H9 (cell line): Measurements from ENCODE around the gene OCIAD1. TPM values are rescaled to one million over a fixed set of nuclear protein-coding genes. Genes with fewer than 3 reads are reported as not detected.

Experiments
- DNase-seq: peaks from one replicate; pipeline ENCODE4 v3.0.0-alpha.2; 2017
- H2AFZ ChIP-seq: one replicate; pipeline ENCODE4 v1.6.1; 2013; ENCODE audit warnings: mild to moderate bottlenecking, low read length, control low read depth, moderate library complexity
- H2AK5ac ChIP-seq: 2 replicates; pipeline ENCODE4 v1.6.1; 2013; ENCODE audit warnings: low read length, control low read depth, mixed read lengths; ENCODE audit not compliant: insufficient read length
- H2BK120ac ChIP-seq: one replicate; pipeline ENCODE4 v1.6.1; 2013; ENCODE audit warnings: low read depth, mild to moderate bottlenecking, low read length, control low read depth, inconsistent platforms; ENCODE audit not compliant: poor library complexity, severe bottlenecking
- H2BK12ac ChIP-seq: 2 replicates; pipeline ENCODE4 v1.6.1; 2013; ENCODE audit warnings: low read length, control low read depth, mixed read lengths, low read depth; ENCODE audit not compliant: insufficient read length
- H2BK15ac ChIP-seq: 2 replicates; pipeline ENCODE4 v1.6.1; 2013; ENCODE audit warnings: low read depth, low read length, control low read depth
- H2BK20ac ChIP-seq: one replicate; pipeline ENCODE4 v1.6.1; 2013; ENCODE audit warnings: low read depth, mild to moderate bottlenecking, low read length, control low read depth, inconsistent platforms; ENCODE audit not compliant: poor library complexity, severe bottlenecking
- H2BK5ac ChIP-seq: 2 replicates; pipeline ENCODE4 v1.6.1; 2013; ENCODE audit warnings: low read length, control low read depth, mixed read lengths; ENCODE audit not compliant: insufficient read length
- H3K14ac ChIP-seq: 2 replicates; pipeline ENCODE4 v1.6.1; 2013; ENCODE audit warnings: low read length, control low read depth; ENCODE audit not compliant: insufficient read depth
- H3K18ac ChIP-seq: 2 replicates; pipeline ENCODE4 v1.6.1; 2013; ENCODE audit warnings: low read depth, mild to moderate bottlenecking, mixed read lengths, low read length, control low read depth; ENCODE audit not compliant: insufficient read length
- H3K23ac ChIP-seq: 2 replicates; pipeline ENCODE4 v1.6.1; 2013; ENCODE audit warnings: low read length, control low read depth, mixed read lengths, low read depth; ENCODE audit not compliant: insufficient read length
- H3K23me2 ChIP-seq: 2 replicates; pipeline ENCODE4 v1.6.1; 2013; ENCODE audit warnings: low read depth, mild to moderate bottlenecking, mixed read lengths, low read length, control low read depth; ENCODE audit not compliant: insufficient read length, poor library complexity, severe bottlenecking
- H3K27ac ChIP-seq: 2 replicates; pipeline ENCODE4 v1.5.1; 2013; ENCODE audit warnings: low read length, control low read depth, mixed read lengths, low read depth; ENCODE audit not compliant: insufficient read length
- H3K27me3 ChIP-seq: 2 replicates; pipeline ENCODE4 v1.6.1; 2013; ENCODE audit warnings: low read length, control low read depth, inconsistent platforms; ENCODE audit not compliant: insufficient read depth
- H3K4ac ChIP-seq: 2 replicates; pipeline ENCODE4 v1.6.1; 2013; ENCODE audit warnings: low read depth, mild to moderate bottlenecking, control low read depth, inconsistent platforms, low read length, moderate library complexity
- H3K4me1 ChIP-seq: 2 replicates; pipeline ENCODE4 v1.6.1; 2013; ENCODE audit warnings: low read length, control low read depth, inconsistent platforms; ENCODE audit not compliant: insufficient read depth
- H3K4me2 ChIP-seq: 2 replicates; pipeline ENCODE4 v1.6.1; 2013; ENCODE audit warnings: low read length, control low read depth, mixed read lengths; ENCODE audit not compliant: insufficient read length, insufficient read depth
- H3K56ac ChIP-seq: 2 replicates; pipeline ENCODE4 v1.6.1; 2013; ENCODE audit warnings: low read depth, mild to moderate bottlenecking, mixed read lengths, low read length, control low read depth; ENCODE audit not compliant: insufficient read length
- H3K79me1 ChIP-seq: 2 replicates; pipeline ENCODE4 v1.6.1; 2013; ENCODE audit warnings: low read depth, mild to moderate bottlenecking, moderate library complexity, low read length, control low read depth, inconsistent platforms; ENCODE audit not compliant: insufficient read depth, poor library complexity, severe bottlenecking
- H3K79me2 ChIP-seq: 2 replicates; pipeline ENCODE4 v1.6.1; 2013; ENCODE audit warnings: low read length, control low read depth, inconsistent platforms; ENCODE audit not compliant: insufficient read depth
- H3K9ac ChIP-seq: 2 replicates; pipeline ENCODE4 v1.6.1; 2013; ENCODE audit warnings: low read length, control low read depth, mixed read lengths; ENCODE audit not compliant: insufficient read length; ENCODE audit errors: extremely low read depth
- H3K9me3 ChIP-seq: one replicate; pipeline ENCODE4 v1.6.1; 2013; ENCODE audit warnings: low read depth, low read length, inconsistent platforms; ENCODE audit not compliant: control insufficient read depth
- H3T11ph ChIP-seq: one replicate; pipeline ENCODE4 v1.6.1; 2013; ENCODE audit warnings: mild to moderate bottlenecking, low read length, control low read depth, inconsistent platforms
- H4K20me1 ChIP-seq: one replicate; pipeline ENCODE4 v1.6.1; 2013; ENCODE audit not compliant: control insufficient read depth, insufficient read length, insufficient read depth
- H4K5ac ChIP-seq: 2 replicates; pipeline ENCODE4 v1.6.1; 2013; ENCODE audit warnings: low read depth, mild to moderate bottlenecking, mixed read lengths, low read length, control low read depth; ENCODE audit not compliant: insufficient read length
- H4K8ac ChIP-seq: replicated peaks from 2 replicates; pipeline ENCODE4 v1.6.1; 2013; ENCODE audit warnings: low read length, control low read depth, mixed read lengths, low read depth; ENCODE audit not compliant: insufficient read length
- H4K91ac ChIP-seq: 2 replicates; pipeline ENCODE4 v1.6.1; 2013; ENCODE audit warnings: low read depth, mild to moderate bottlenecking, moderate library complexity, mixed read lengths, low read length, control low read depth; ENCODE audit not compliant: insufficient read length
- H3K27ac Mint-ChIP-seq, 3 experiments: 2 replicates in 2 of 3; 3 replicates in 1 of 3; pipeline ENCODE4 v1.8.0; 2020 to 2021; ENCODE audit warnings: mixed read lengths in 3 of 3, mild to moderate bottlenecking in 1 of 3, moderate library complexity in 1 of 3
- H3K27me3 Mint-ChIP-seq: 2 replicates; pipeline ENCODE4 v1.8.0; 2021; ENCODE audit warnings: low read depth, mild to moderate bottlenecking, moderate library complexity, mixed read lengths
- H3K36me3 Mint-ChIP-seq, 3 experiments: 2 replicates in 2 of 3; 3 replicates in 1 of 3; pipeline ENCODE4 v1.8.0; 2020 to 2021; ENCODE audit warnings: low read depth in 3 of 3, mixed read lengths in 3 of 3; ENCODE audit not compliant: insufficient read depth in 1 of 3
- H3K4me1 Mint-ChIP-seq, 2 experiments: 2 replicates each; pipeline ENCODE4 v1.8.0; 2020; ENCODE audit warnings: mixed read lengths in 2 of 2
- H3K4me3 Mint-ChIP-seq, 2 experiments: 2 replicates in 1 of 2; 3 replicates in 1 of 2; pipeline ENCODE4 v1.8.0; 2020 to 2021; ENCODE audit warnings: mild to moderate bottlenecking in 2 of 2, mixed read lengths in 2 of 2, moderate library complexity in 1 of 2
- H3K9me3 Mint-ChIP-seq, 2 experiments: 2 replicates in 1 of 2; 3 replicates in 1 of 2; pipeline ENCODE4 v1.8.0; 2020; ENCODE audit warnings: mild to moderate bottlenecking in 2 of 2, mixed read lengths in 2 of 2, moderate library complexity in 1 of 2
- CTCF ChIP-seq: fragments of 200-600 bp; sonication (generic); conservative IDR thresholded peaks from 3 replicates; pipeline ENCODE4 v1.8.0; 2021; ENCODE audit warnings: antibody characterized with exemption, mild to moderate bottlenecking
- WGBS: extraction: QIAGEN DNeasy Blood & Tissue Kit; methylation state at CpG from one replicate; pipeline ENCODE4 v1.1.7; 2013; ENCODE audit warnings: missing lambda C conversion rate, low lambda C conversion rate, mixed read lengths; ENCODE audit not compliant: insufficient read length; ENCODE audit errors: extremely low coverage; 5-methylcytosine and 5-hydroxymethylcytosine counted together
- total RNA-seq: library from RNA; stranded (reverse); gene quantifications from 2 replicates; pipeline ENCODE4 v1.2.1, GENCODE V29; 2021

Gene OCIAD1
- total RNA-seq, 1 experiment from 2014 or later: 169 TPM

GRCh38 chr4:48836658-48837057 is 5.8 kb downstream of the OCIAD1 start:
- Mint-ChIP-seq H3K27ac (no peak overlapping the region), H3K9me3 (no peaks in the 10 kb centered on the region), H3K36me3 (peaks cover 25 to 79% (median 69%) of the 10 kb centered on the region in 3 experiments), H3K4me1 (peaks cover 6 to 11% of the 10 kb centered on the region in 2 experiments), H3K4me3 (no peak overlapping the region), H3K27me3 (no peaks in the 10 kb centered on the region)
- DNase-seq: no peak
- Histone ChIP-seq H2AFZ (no peak overlapping the region), H3K4me2 (no peak overlapping the region), H4K8ac (no peak overlapping the region), H3K79me2 (peaks cover 9% of the 10 kb centered on the region; the same call in 1 of the 2 replicates), H4K5ac (no peak overlapping the region), H3K14ac (no peak overlapping the region), H2BK20ac (no peak overlapping the region), H2AK5ac (no peak overlapping the region), H3K9me3 (no peaks in the 10 kb centered on the region), H2BK12ac (no peak overlapping the region), H4K20me1 (no peaks in the 10 kb centered on the region), H3K23ac (no peak overlapping the region), H2BK15ac (no peak overlapping the region), H3K9ac (no peak overlapping the region), H2BK120ac (no peak overlapping the region), H3K4ac (no peak overlapping the region), H3K23me2 (no peaks in the 10 kb centered on the region), H3K27me3 (no peaks in the 10 kb centered on the region), H3K4me1 (no peaks in the 10 kb centered on the region; the same call in 1 of the 2 replicates), H3K79me1 (no peaks in the 10 kb centered on the region), H4K91ac (no peak overlapping the region), H2BK5ac (no peak overlapping the region), H3K27ac (no peak overlapping the region), H3T11ph (no peak overlapping the region), H3K56ac (no peak overlapping the region), H3K18ac (no peak overlapping the region)
- WGBS: no CpG with 5 or more reads among the region's 4 CpGs
- no peak for TF ChIP-seq CTCF
